MM.1S (cell line): Measurements from ENCODE around the gene CDC42BPA.

Experiments
- DNase-seq: peaks from one replicate; pipeline ENCODE4 v3.0.0-alpha.2; 2015
- H2AFZ ChIP-seq: fragments of 300-600 bp; sonication (generic); 2 replicates; pipeline ENCODE4 v1.6.0; 2016; ENCODE audit warnings: antibody characterized with exemption, low read length
- H3F3A ChIP-seq: fragments of 300-600 bp; sonication (generic); 2 replicates; pipeline ENCODE4 v1.6.1; 2016; ENCODE audit warnings: mild to moderate bottlenecking, antibody characterized with exemption, low read length, moderate library complexity, mixed read lengths; ENCODE audit not compliant: insufficient read depth
- H3K27ac ChIP-seq: fragments of 300-600 bp; sonication (generic); 2 replicates; pipeline ENCODE4 v1.5.1; 2016; ENCODE audit warnings: mild to moderate bottlenecking, low read length
- H3K27me3 ChIP-seq: fragments of 300-600 bp; sonication (generic); replicated peaks from 2 replicates; pipeline ENCODE4 v1.6.0; 2016; ENCODE audit warnings: low read length; ENCODE audit not compliant: insufficient read depth
- H3K36me3 ChIP-seq: fragments of 300-600 bp; sonication (generic); replicated peaks from 2 replicates; pipeline ENCODE4 v1.6.1; 2016; ENCODE audit warnings: mild to moderate bottlenecking, low read length, mixed read lengths; ENCODE audit not compliant: insufficient read depth
- H3K4me1 ChIP-seq: fragments of 300-600 bp; sonication (generic); 2 replicates; pipeline ENCODE4 v1.6.1; 2016; ENCODE audit warnings: low read length, mixed read lengths
- H3K4me2 ChIP-seq: fragments of 300-600 bp; sonication (generic); 2 replicates; pipeline ENCODE4 v1.6.0; 2016; ENCODE audit warnings: low read depth, low read length
- H3K4me3 ChIP-seq: fragments of 300-600 bp; sonication (generic); 2 replicates; pipeline ENCODE4 v1.5.1; 2016; ENCODE audit warnings: low read length, mixed read lengths
- H3K79me2 ChIP-seq: fragments of 300-600 bp; sonication (generic); 2 replicates; pipeline ENCODE4 v1.6.1; 2016; ENCODE audit warnings: mixed run types, low read length, mixed read lengths
- H3K9ac ChIP-seq: fragments of 300-600 bp; sonication (generic); 2 replicates; pipeline ENCODE4 v1.6.1; 2016; ENCODE audit warnings: low read length, mixed read lengths
- H3K9me2 ChIP-seq: fragments of 300-600 bp; sonication (generic); replicated peaks from 2 replicates; pipeline ENCODE4 v1.6.1; 2016; ENCODE audit warnings: mild to moderate bottlenecking, low read length, mixed read lengths; ENCODE audit not compliant: insufficient read depth
- H3K9me3 ChIP-seq: fragments of 300-600 bp; sonication (generic); replicated peaks from 2 replicates; pipeline ENCODE4 v1.6.1; 2016; ENCODE audit warnings: mild to moderate bottlenecking, low read length, mixed read lengths; ENCODE audit not compliant: insufficient read depth
- H4K20me1 ChIP-seq: fragments of 300-600 bp; sonication (generic); 2 replicates; pipeline ENCODE4 v1.6.1; 2016; ENCODE audit warnings: mild to moderate bottlenecking, low read length, moderate library complexity, mixed read lengths; ENCODE audit not compliant: insufficient read depth
- CTCF ChIP-seq: fragments of 300-600 bp; sonication (generic); IDR thresholded peaks from 2 replicates; pipeline ENCODE4 v1.5.1; 2016; ENCODE audit warnings: antibody characterized with exemption, low read length, mixed read lengths
- EZH2 ChIP-seq: fragments of 300-600 bp; sonication (generic); optimal IDR thresholded peaks from 2 replicates; pipeline ENCODE3; 2017; ENCODE audit warnings: low read depth, mild to moderate bottlenecking, antibody characterized with exemption, low read length, mixed read lengths
- EZH2phosphoT487 ChIP-seq: fragments of 300-600 bp; sonication (generic); IDR thresholded peaks from 2 replicates; pipeline ENCODE4 v1.6.1; 2018; ENCODE audit warnings: antibody characterized with exemption, low read length

CDC42BPA gene

DNA sequence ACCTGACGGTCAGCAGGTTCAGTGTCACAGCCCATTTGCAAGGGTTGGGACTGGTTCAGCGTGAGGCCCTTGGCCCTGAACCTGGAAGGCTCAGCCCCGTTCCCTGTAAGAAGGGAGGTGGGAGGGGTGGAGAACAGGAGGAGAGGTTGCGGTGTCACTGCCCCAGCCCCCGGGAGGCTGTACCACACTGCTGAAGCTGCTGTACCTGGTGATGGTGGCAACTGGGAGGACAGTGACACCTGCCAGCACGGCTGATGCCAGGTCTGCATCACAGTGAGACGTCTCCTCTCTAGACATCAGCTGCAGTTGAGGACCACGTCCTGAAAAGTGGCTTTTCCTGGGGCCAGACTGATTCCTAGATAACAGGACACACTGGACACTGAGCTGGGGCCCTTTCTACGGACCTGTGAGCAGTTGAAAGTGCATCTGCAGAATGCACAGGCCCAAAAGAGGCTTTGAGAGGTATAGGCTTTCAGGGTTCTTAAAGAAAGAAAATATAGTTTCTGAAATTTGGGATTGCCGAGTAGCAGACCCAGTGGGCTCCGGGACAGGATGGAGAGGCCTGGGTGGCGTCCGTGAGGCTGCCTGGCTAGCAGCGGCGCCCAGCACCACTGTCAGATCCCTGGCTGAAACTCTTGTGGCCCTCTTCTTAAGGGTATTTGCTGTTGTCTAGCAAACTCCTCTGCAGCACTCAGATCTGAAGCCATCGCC is 330.5 kb downstream of the CDC42BPA start:
- H3K4me1 ChIP-seq: no peaks in the 10 kb centered on the region
- H3K27ac ChIP-seq: no peak overlapping the region
- H3F3A ChIP-seq: no peaks in the 10 kb centered on the region
- no peak overlapping the region for H3K4me3 ChIP-seq
- no peaks in the 10 kb centered on the region for H3K36me3 ChIP-seq
- H3K9ac ChIP-seq: no peak overlapping the region
- no peak overlapping the region for H2AFZ ChIP-seq
- no peaks in the 10 kb centered on the region for H3K9me3 ChIP-seq
- H3K4me2 ChIP-seq: no peak overlapping the region
- TF ChIP-seq EZH2phosphoT487: no peak
- TF ChIP-seq EZH2: no peak
- TF ChIP-seq CTCF: no peak
- H3K79me2 ChIP-seq: no peaks in the 10 kb centered on the region
- DNase-seq: no peak
- H3K27me3 ChIP-seq: no peaks in the 10 kb centered on the region
- H3K9me2 ChIP-seq: no peaks in the 10 kb centered on the region
- no peaks in the 10 kb centered on the region for H4K20me1 ChIP-seq

GRCh38 chr1:226987179-226987536 is 331.1 kb downstream of the CDC42BPA start:
- 0 out of 2 replicates have a peak, but pooled peaks cover 3% of the 10 kb centered on the region for H3K36me3 ChIP-seq
- no peak overlapping the region for H3K9ac ChIP-seq
- no peak overlapping the region for H3K27ac ChIP-seq
- no peaks in the 10 kb centered on the region for H3K9me2 ChIP-seq
- no peaks in the 10 kb centered on the region for H3K79me2 ChIP-seq
- H3K9me3 ChIP-seq: no peaks in the 10 kb centered on the region
- no peaks in the 10 kb centered on the region for H3K4me1 ChIP-seq
- no peaks in the 10 kb centered on the region for H4K20me1 ChIP-seq
- no peaks in the 10 kb centered on the region for H3K27me3 ChIP-seq
- H3K4me2 ChIP-seq: no peak overlapping the region
- no peak overlapping the region for H3K4me3 ChIP-seq
- no peak for TF ChIP-seq EZH2phosphoT487
- no peak for TF ChIP-seq CTCF
- no peak for TF ChIP-seq EZH2
- no peak overlapping the region for H2AFZ ChIP-seq
- H3F3A ChIP-seq: no peaks in the 10 kb centered on the region
- DNase-seq: no peak

DNA sequence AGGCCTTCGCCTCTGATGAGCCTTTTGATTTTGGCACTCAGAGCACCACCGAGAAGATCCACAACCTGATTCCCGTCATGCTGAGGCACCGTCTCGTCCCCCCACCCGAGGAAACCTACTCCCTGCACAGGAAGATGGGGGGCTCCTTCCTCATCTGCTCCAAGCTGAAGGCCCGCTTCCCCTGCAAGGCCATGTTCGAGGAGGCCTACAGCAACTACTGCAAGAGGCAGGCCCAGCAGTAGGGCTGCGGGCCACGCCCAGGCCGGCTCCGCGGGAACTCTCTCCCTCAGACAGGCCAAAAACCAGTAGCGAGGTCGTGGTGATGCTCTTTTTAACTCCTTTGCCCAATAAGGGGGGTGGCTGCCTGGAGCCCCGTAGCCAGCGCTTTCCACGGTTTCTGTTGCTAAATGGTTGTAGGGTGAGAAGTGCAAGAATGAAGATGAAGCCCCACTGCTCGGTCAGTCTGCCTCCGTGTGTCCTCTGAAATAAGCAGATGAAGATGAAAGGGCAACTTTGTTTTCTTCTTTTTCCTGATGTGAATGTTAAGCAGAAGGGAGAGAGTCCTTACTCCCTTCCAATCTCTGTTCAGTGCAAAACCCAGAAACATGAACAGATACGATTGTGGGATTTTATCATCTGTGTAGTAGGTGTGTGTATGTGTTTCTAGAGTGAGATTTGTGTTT is 331.7 kb downstream of the CDC42BPA start:
- no peak for DNase-seq
- Histone ChIP-seq H2AFZ (no peak overlapping the region), H3K79me2 (no peaks in the 10 kb centered on the region), H3K27ac (no peak overlapping the region), H3K9me3 (no peaks in the 10 kb centered on the region), H3K9me2 (no peaks in the 10 kb centered on the region), H4K20me1 (no peaks in the 10 kb centered on the region), H3K27me3 (no peaks in the 10 kb centered on the region), H3K9ac (no peak overlapping the region), H3K4me3 (no peak overlapping the region), H3K36me3 (0 out of 2 replicates have a peak, but pooled peaks cover 3% of the 10 kb centered on the region), H3K4me2 (no peak overlapping the region), H3F3A (no peaks in the 10 kb centered on the region), H3K4me1 (no peaks in the 10 kb centered on the region)
- TF ChIP-seq CTCF: no peak
- no peak for TF ChIP-seq EZH2phosphoT487
- TF ChIP-seq EZH2: no peak
